NCI-H2227 treated with DMSO at 0.1 percent for 48 hours (cell line): ENCODE data around the gene FASTKD1.
A peak's percentile ranks its signal among the peaks of the same experiment; 100 is the strongest.
"Not testable (repeated sequence)": the region's sequence is repeated elsewhere in the genome, so short reads cannot be mapped to it uniquely, and the experiment has no call there.

Experiments used
- DNase-seq: peaks from one replicate; lab custom pipeline; 2025; lab: John Stamatoyannopoulos, UW

The FASTKD1 gene

GRCh38 chr2:169573160-169573973 is at the start of gene FASTKD1:
Gene FASTKD1, minus strand, starts transcription at chr2:169573865. Its CDS starts 1,836 bp downstream, at chr2:169572029.
- peak; percentile 94 for DNase-seq

- no peak for DNase-seq
Measured at GRCh38 chr2:169623235-169623634, 49.6 kb upstream of the FASTKD1 start.

- no peak for DNase-seq
Measured at GRCh38 chr2:169620509-169620908, 46.8 kb upstream of the FASTKD1 start.

- no peak for DNase-seq
Measured at GRCh38 chr2:169619946-169620345, 46.3 kb upstream of the FASTKD1 start.

- not testable (repeated sequence) for DNase-seq
Measured at GRCh38 chr2:169615982-169616381, 42.3 kb upstream of the FASTKD1 start.

GRCh38 chr2:169613876-169614275 is 40.2 kb upstream of the FASTKD1 start:
- no peak for DNase-seq

GRCh38 chr2:169609264-169609663 is 35.6 kb upstream of the FASTKD1 start:
- DNase-seq = no peak

GRCh38 chr2:169599568-169599967 is 25.9 kb upstream of the FASTKD1 start:
- no peak for DNase-seq

- no peak for DNase-seq
Measured at GRCh38 chr2:169598982-169599381, 25.3 kb upstream of the FASTKD1 start.

GRCh38 chr2:169596546-169596945 is 22.9 kb upstream of the FASTKD1 start:
- DNase-seq = not testable (repeated sequence)

GRCh38 chr2:169590804-169591203 is 17.1 kb upstream of the FASTKD1 start:
- no peak for DNase-seq

- no peak for DNase-seq
Measured at GRCh38 chr2:169585673-169586072, 12.0 kb upstream of the FASTKD1 start.

- peak; percentile 97 for DNase-seq
Measured at GRCh38 chr2:169584005-169584877, 10.6 kb upstream of the FASTKD1 start, which contains the start of gene PPIG. Gene PPIG, plus strand, starts transcription at chr2:169584351. Its CDS starts 19,691 bp downstream, at chr2:169604042.

- no peak for DNase-seq
Measured at GRCh38 chr2:169583518-169583917, 9.9 kb upstream of the FASTKD1 start.

GRCh38 chr2:169582552-169583266 is 9.0 kb upstream of the FASTKD1 start:
- DNase-seq = not testable (repeated sequence)

- no peak for DNase-seq
Measured at GRCh38 chr2:169579044-169579443, 5.4 kb upstream of the FASTKD1 start.

GRCh38 chr2:169575264-169575663 is 1.6 kb upstream of the FASTKD1 start:
- not testable (repeated sequence) for DNase-seq

GRCh38 chr2:169574539-169574938 is 874 bp upstream of the FASTKD1 start:
- not testable (repeated sequence) for DNase-seq

GRCh38 chr2:169573974-169574299 is 272 bp upstream of the FASTKD1 start:
- no peak for DNase-seq

- no peak for DNase-seq
Measured at GRCh38 chr2:169572821-169573159, 875 bp downstream of the FASTKD1 start.

GRCh38 chr2:169572189-169572588 is 1.5 kb downstream of the FASTKD1 start:
- DNase-seq = no peak

GRCh38 chr2:169571571-169571970 is 2.1 kb downstream of the FASTKD1 start:
- DNase-seq = no peak
